Raji (cell line): Measurements from ENCODE around the gene SFTPA2.
"Not testable (repeated sequence)": the region's sequence is repeated elsewhere in the genome, so short reads cannot be mapped to it uniquely, and the experiment has no call there.

Source experiments
- POLR2A ChIP-seq: IDR thresholded peaks from 2 replicates; pipeline ENCODE4 v1.6.1; 2011; ENCODE audit warnings: low read depth, low read length, control low read depth; ENCODE audit not compliant: insufficient read depth

SFTPA2 gene

GRCh38 chr10:79562135-79562756 lies 2.0 kb upstream of the SFTPA2 start:
- TF ChIP-seq POLR2A: no peak

DNA sequence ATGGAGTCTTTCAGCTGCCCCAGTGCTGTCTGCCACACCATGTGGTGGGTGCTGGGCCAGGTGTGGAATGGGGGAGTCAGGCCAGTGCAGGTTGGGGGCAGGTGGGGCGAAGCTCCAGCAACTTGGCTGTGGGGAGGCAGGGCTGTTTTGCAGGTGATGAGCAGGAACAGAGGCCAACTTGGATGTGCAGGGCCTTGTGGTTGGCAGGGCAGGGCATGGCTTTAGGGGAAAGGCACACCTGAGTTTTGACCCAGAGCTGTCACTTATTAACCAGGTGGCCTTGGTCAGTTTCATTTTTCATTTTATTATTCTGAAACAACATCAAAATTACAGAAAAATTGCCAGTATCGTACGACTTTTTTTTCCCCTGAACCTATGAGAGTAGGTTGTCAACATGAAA lies 1.1 kb upstream of the SFTPA2 start:
- TF ChIP-seq POLR2A: no peak

GRCh38 chr10:79559726-79560125 lies 481 bp downstream of the SFTPA2 start:
- no peak for TF ChIP-seq POLR2A

DNA sequence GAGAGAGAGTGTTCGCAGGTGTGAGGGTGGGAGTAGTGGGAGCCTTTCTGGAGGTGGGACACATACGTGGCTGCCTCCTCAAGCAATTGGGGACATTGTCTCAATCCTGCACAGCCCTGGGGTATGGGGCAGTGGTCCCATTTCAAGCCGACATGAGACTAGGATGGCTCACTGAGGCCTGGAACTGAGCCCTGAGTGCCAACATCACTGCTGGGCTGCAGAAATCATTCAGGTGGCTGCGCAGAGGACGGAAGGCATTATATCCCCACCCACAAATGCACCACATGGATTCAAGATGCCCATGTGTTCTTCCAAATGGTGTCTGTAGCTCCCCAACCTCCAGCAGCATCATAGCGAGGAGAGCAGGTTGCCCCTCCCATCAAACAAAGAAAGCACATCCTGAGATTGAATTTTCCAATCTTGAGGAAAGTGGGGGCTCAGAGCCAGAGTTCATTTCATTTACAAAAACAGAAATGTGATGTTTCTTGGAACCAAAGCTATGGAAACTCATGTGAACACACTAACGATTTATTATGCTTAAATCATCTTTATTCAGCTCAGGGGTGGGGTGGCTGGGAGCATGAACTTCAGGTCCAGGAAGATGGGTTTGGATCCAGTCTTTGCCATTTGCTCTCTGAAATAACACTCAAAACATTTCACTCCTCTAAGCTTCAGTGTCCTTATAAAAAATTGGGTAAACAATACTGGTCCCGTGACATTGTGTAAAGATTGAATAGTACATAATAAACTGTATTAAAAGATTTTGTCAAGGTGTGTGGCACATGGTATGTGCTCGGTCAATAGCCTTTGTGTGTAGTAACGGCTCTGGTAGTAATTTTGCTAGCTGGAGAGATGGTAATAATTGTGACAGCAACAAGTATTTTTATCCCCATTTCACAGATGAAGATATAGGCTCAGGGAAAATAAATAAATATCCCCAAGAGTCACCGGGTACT lies 4.6 kb downstream of the SFTPA2 start:
- no peak for TF ChIP-seq POLR2A

DNA sequence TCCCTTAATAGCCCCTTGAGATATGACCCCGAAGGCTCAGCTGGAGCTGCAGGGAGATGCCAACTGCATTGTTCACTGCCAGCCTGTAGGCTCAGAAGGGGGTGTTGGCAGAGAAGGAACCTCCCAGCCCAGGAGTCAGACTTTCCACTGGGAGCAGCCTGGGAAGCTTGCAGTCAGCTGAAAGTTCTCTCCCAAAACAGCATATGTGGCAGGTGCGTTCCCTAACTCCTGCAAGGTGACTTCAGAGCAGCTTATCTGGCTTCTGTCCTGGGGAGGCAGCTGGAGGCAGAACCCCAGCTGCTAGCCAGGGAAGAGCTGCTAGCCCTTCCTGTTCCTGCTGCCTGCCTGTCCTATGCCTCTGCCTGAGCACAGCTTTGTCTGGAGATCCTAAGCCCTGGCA lies 8.1 kb downstream of the SFTPA2 start:
- no peak for TF ChIP-seq POLR2A

GRCh38 chr10:79547973-79548372 lies 12.2 kb downstream of the SFTPA2 start:
- TF ChIP-seq POLR2A: no peak

DNA sequence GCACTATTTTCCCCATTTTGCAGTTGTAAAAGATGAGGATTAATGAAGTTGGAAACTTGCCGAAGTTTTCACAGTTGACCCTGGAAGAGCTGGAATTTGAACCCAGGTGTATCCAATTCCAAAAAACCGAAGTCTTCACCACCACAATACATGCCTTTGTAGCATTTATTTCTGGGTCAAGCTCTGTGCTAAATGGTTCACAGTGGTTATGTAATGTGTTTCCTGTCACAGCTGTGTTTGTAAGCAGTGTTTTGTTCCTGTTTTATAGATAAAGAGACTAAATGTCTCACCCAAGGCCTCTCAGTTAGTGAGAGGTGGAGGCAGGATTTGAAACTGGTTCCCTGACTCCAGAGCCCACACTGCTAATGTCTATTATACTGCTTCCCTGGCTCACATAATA lies 17.6 kb downstream of the SFTPA2 start:
- TF ChIP-seq POLR2A: no peak

GRCh38 chr10:79511891-79512583 lies 48.2 kb downstream of the SFTPA2 start, which contains the start of gene EIF5AL1:
EIF5AL1 (plus strand) TSS chr10:79512533; CDS start chr10:79512650, 117 bp downstream.
- not testable (repeated sequence) for TF ChIP-seq POLR2A

GRCh38 chr10:79507440-79508167 lies 52.6 kb downstream of the SFTPA2 start:
- TF ChIP-seq POLR2A: no peak
